ENCODE results near the gene TGM1.
A peak's percentile ranks its signal among the peaks of the same experiment; 100 is the strongest.
"Not testable (repeated sequence)": the region's sequence is repeated elsewhere in the genome, so short reads cannot be mapped to it uniquely, and the experiment has no call there.

TGM1 gene

GRCh38 chr14:24233538-24233866 lies 29.5 kb downstream of the TGM1 start:
- peak; percentile 29 for DNase-seq (ENCODE audit: low spot score)

- DNase-seq (ENCODE audit: low spot score) = peak; percentile 16
Measured at GRCh38 chr14:24232645-24233537, 30.1 kb downstream of the TGM1 start, which contains the start of gene GMPR2. Gene GMPR2 (plus strand): TSS chr14:24232929. CDS start chr14:24233254, 325 bp downstream.

- peak; percentile 95 for DNase-seq (ENCODE audit: low spot score)
Measured at GRCh38 chr14:24232121-24232644, 30.8 kb downstream of the TGM1 start, which contains the start of gene NEDD8. Gene NEDD8 (minus strand): TSS chr14:24232367. CDS start chr14:24232267, 100 bp downstream.

GRCh38 chr14:24231263-24232120 lies 31.5 kb downstream of the TGM1 start:
- DNase-seq (ENCODE audit: low spot score) = peak; percentile 36

- DNase-seq (ENCODE audit: low spot score) = no peak
Measured at GRCh38 chr14:24228902-24229301, 34.1 kb downstream of the TGM1 start.

- DNase-seq (ENCODE audit: low spot score) = no peak
Measured at GRCh38 chr14:24226473-24226872, 36.5 kb downstream of the TGM1 start.

GRCh38 chr14:24224618-24225071 lies 38.3 kb downstream of the TGM1 start:
- DNase-seq (ENCODE audit: low spot score) = no peak

GRCh38 chr14:24222987-24223386 lies 40.0 kb downstream of the TGM1 start:
- not testable (repeated sequence) for DNase-seq (ENCODE audit: low spot score)

GRCh38 chr14:24219521-24219920 lies 43.5 kb downstream of the TGM1 start:
- no peak for DNase-seq (ENCODE audit: low spot score)

- DNase-seq (ENCODE audit: low spot score) = no peak
Measured at GRCh38 chr14:24219080-24219479, 43.9 kb downstream of the TGM1 start.

GRCh38 chr14:24216876-24217275 lies 46.1 kb downstream of the TGM1 start:
- DNase-seq (ENCODE audit: low spot score) = not testable (repeated sequence)

- DNase-seq (ENCODE audit: low spot score) = no peak
Measured at GRCh38 chr14:24216345-24216699, 46.7 kb downstream of the TGM1 start.

GRCh38 chr14:24215495-24216344 lies 47.3 kb downstream of the TGM1 start, which contains the start of gene MDP1:
Gene MDP1 (minus strand): TSS chr14:24216066. CDS start chr14:24215955, 111 bp downstream.
- peak; percentile 90 for DNase-seq (ENCODE audit: low spot score)

GRCh38 chr14:24213866-24214662 lies 48.9 kb downstream of the TGM1 start:
- DNase-seq (ENCODE audit: low spot score) = no peak

GRCh38 chr14:24212924-24213865 lies 49.8 kb downstream of the TGM1 start, which contains the start of gene CHMP4A:
Gene CHMP4A (minus strand): TSS chr14:24213488. CDS start chr14:24213439, 49 bp downstream.
- DNase-seq (ENCODE audit: low spot score) = peak; percentile 98

- no peak for DNase-seq (ENCODE audit: low spot score)
Measured at GRCh38 chr14:24211311-24211710, 51.7 kb downstream of the TGM1 start.

- no peak for DNase-seq (ENCODE audit: low spot score)
Measured at GRCh38 chr14:24207625-24208024, 55.4 kb downstream of the TGM1 start.

GRCh38 chr14:24207104-24207551 lies 55.8 kb downstream of the TGM1 start:
- DNase-seq (ENCODE audit: low spot score) = no peak
